Panc1 (cell line): ENCODE results near the gene UGGT2.

ENCODE experiments used
- POLR2AphosphoS5 ChIP-seq: IDR thresholded peaks from 2 replicates; pipeline ENCODE4 v1.6.1; 2012; ENCODE audit warnings: mild to moderate bottlenecking, low read depth, low read length, moderate library complexity
- SIN3A ChIP-seq: IDR thresholded peaks from 2 replicates; pipeline ENCODE4 v1.6.1; 2012; ENCODE audit warnings: low read depth, mild to moderate bottlenecking, low read length, moderate library complexity, borderline replicate concordance; ENCODE audit not compliant: insufficient read depth
- TF ChIP-seq, protein P1 (sequence below): fragments of 450-650 bp; IDR thresholded peaks from 2 replicates; pipeline ENCODE4 v1.5.1; 2017; ENCODE audit warnings: mild to moderate bottlenecking

- TF ChIP-seq, protein P1, sequence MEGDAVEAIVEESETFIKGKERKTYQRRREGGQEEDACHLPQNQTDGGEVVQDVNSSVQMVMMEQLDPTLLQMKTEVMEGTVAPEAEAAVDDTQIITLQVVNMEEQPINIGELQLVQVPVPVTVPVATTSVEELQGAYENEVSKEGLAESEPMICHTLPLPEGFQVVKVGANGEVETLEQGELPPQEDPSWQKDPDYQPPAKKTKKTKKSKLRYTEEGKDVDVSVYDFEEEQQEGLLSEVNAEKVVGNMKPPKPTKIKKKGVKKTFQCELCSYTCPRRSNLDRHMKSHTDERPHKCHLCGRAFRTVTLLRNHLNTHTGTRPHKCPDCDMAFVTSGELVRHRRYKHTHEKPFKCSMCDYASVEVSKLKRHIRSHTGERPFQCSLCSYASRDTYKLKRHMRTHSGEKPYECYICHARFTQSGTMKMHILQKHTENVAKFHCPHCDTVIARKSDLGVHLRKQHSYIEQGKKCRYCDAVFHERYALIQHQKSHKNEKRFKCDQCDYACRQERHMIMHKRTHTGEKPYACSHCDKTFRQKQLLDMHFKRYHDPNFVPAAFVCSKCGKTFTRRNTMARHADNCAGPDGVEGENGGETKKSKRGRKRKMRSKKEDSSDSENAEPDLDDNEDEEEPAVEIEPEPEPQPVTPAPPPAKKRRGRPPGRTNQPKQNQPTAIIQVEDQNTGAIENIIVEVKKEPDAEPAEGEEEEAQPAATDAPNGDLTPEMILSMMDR, result no peak
- TF ChIP-seq POLR2AphosphoS5, result no peak
- no peak for TF ChIP-seq SIN3A
Observed at GRCh38 chr13:95874286-95874685, 178.9 kb downstream of the UGGT2 start.
